ENCODE results near the gene NPLOC4.
A peak's percentile ranks its signal among the peaks of the same experiment; 100 is the strongest.

The NPLOC4 gene

GRCh38 chr17:81582749-81583148 lies 54.2 kb downstream of the NPLOC4 start:
- no peak for DNase-seq

- DNase-seq: no peak
Observed at GRCh38 chr17:81582341-81582740, 54.6 kb downstream of the NPLOC4 start.

GRCh38 chr17:81581758-81582157 lies 55.2 kb downstream of the NPLOC4 start:
- no peak for DNase-seq

GRCh38 chr17:81580481-81580880 lies 56.4 kb downstream of the NPLOC4 start:
- no peak for DNase-seq

GRCh38 chr17:81579821-81580321 lies 57.0 kb downstream of the NPLOC4 start:
- DNase-seq: no peak

- no peak for DNase-seq
Observed at GRCh38 chr17:81579298-81579697, 57.6 kb downstream of the NPLOC4 start.

GRCh38 chr17:81578561-81579225 lies 58.2 kb downstream of the NPLOC4 start:
- peak; percentile 35 for DNase-seq

GRCh38 chr17:81578038-81578441 lies 58.9 kb downstream of the NPLOC4 start:
- DNase-seq: no peak

- DNase-seq: no peak
Observed at GRCh38 chr17:81577278-81578000, 59.5 kb downstream of the NPLOC4 start.

GRCh38 chr17:81576621-81577277 lies 60.2 kb downstream of the NPLOC4 start:
- DNase-seq: no peak

- no peak for DNase-seq
Observed at GRCh38 chr17:81575836-81576235, 61.1 kb downstream of the NPLOC4 start.

GRCh38 chr17:81574643-81574956 lies 62.3 kb downstream of the NPLOC4 start:
- no peak for DNase-seq

GRCh38 chr17:81573794-81574642 lies 62.9 kb downstream of the NPLOC4 start:
- DNase-seq: no peak

GRCh38 chr17:81572563-81573168 lies 64.2 kb downstream of the NPLOC4 start:
- DNase-seq: no peak

GRCh38 chr17:81570964-81571363 lies 65.9 kb downstream of the NPLOC4 start:
- DNase-seq: no peak

- DNase-seq: no peak
Observed at GRCh38 chr17:81569986-81570514, 66.9 kb downstream of the NPLOC4 start.

GRCh38 chr17:81568416-81568815 lies 68.5 kb downstream of the NPLOC4 start:
- DNase-seq: no peak

GRCh38 chr17:81567191-81567590 lies 69.7 kb downstream of the NPLOC4 start:
- no peak for DNase-seq

- no peak for DNase-seq
Observed at GRCh38 chr17:81566461-81567126, 70.3 kb downstream of the NPLOC4 start.

GRCh38 chr17:81565231-81565630 lies 71.7 kb downstream of the NPLOC4 start:
- DNase-seq: no peak

- DNase-seq: no peak
Observed at GRCh38 chr17:81564778-81565177, 72.1 kb downstream of the NPLOC4 start.

Measured in stimulated activated CD4-positive, alpha-beta T cell treated with anti-CD3 and anti-CD28 coated beads, Interleukin-4, amount 100 ng/mL, for 24 hours (primary cell).